ENCODE data around the gene GID8.
A peak's percentile ranks its signal among the peaks of the same experiment; 100 is the strongest.
"Not testable (repeated sequence)": the region's sequence is repeated elsewhere in the genome, so short reads cannot be mapped to it uniquely, and the experiment has no call there.

GID8 gene

DNA sequence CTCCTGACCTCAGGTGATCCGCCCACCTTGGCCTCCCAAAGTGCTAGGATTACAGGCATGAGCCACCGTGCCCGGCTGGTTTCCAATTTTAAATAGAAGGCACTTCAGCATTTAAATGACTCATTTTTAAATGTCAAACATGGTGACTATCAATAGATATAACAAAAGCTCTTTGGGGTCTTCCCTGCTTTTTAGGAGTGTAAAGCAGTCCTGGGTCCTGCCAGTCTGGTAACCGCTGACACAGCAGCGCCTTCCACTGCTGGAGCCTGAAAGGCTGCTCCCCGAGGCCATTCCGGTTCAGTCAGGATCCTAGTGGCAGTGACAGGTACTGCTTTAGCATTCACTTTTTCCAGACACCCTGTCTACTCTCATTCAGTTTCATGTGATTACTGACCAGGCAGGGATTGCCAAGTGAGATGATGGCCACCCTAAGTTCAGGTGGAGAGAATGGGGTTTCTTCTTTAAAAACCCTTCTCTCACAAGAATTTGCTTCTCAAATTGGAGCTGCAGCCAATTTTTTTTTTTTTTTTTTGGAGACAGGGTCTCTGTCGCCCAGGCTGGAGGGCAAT, 16.7 kb upstream of the GID8 start:
- peak; percentile 35 to 66 for DNase-seq (ENCODE audit: low read depth in 1 of 2, low spot score in 1 of 2)

DNA sequence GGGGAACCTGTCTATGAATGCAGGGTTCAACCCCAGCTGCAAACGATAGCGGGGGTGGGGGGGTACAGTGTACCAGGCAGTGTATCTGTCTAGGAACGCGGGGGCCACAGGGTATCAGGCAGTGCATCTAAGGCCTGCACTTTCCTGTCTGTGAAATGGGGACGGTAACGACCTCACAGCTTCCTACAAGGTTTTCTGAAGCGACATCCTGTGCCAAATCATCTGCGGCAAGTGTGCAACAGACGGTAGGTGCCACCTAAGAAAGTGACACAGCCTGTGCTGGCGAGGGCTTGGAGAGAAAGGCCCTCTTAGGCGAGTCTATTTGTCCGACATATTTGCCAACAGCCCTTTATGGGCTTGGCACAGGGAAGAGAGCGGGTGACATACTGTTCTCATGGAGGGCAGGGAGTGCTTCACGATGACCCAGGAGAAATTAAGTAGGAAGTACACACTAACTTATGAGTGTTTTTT, 15.5 kb upstream of the GID8 start:
- no peak for DNase-seq (ENCODE audit: low read depth in 1 of 2, low spot score in 1 of 2)

DNA sequence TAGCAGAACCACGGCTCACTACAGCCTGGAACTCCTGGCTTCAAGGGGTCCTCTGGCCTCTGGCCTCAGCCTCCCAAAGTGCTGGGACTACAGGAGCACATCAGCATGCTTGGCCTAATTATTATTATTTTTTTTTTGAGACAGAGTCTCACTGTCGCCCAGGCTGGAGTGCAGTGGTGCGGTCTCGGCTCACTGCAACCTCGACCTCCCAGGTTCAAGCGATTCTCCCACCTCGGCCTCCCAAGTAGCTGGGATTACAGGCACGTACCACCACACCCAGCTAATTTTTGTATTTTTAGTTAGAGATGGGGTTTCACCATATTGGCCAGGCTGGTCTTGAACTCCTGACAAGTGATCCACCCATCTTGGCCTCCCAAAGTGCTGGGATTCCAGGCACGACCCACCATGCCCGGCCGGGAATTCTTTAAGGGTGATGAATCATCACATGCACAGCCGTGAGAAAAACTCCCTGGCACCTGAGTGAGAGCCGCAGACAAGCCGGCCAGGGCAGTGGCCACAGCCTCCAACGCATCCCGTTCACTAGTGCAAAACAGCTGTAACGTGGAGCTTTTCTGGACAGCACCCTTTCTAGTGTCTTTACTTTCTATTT, 14.8 kb upstream of the GID8 start:
- DNase-seq (ENCODE audit: low read depth in 1 of 2, low spot score in 1 of 2): not testable (repeated sequence)

DNA sequence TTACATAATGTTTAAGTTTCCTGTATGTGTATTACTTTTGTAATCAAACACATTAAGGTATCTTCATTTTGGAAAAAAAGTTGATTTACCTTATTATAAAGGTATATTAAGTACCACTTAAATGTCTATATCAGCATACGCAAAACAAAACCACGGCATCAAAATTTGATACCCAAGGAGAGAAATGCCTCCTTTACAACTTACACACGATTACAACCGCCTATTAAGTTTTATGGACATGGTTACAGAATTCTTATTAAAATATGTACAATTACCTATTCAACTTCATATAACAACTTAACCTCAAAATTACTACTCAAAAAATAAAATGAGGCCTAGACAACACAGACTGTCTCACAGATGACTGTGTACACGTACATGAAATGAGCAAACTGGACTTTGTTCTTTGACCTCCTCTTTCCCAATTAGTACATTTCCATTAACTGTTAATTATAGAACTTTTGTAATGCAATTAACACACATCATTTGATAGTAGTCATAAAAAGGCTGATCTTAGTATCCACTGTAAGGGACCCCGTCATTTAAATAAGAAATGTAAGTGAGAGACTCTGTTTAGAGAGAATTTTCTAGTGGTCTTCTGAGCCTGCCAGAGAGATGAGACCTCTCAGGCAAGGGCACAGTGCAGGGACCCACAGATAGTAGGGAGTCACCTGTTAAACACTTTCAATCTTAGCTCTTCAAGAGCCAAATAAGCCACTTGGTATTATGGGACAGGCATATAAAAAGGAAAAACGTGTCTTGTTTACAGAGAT, 14.1 kb upstream of the GID8 start:
- no peak for DNase-seq (ENCODE audit: low read depth in 1 of 2, low spot score in 1 of 2)

DNA sequence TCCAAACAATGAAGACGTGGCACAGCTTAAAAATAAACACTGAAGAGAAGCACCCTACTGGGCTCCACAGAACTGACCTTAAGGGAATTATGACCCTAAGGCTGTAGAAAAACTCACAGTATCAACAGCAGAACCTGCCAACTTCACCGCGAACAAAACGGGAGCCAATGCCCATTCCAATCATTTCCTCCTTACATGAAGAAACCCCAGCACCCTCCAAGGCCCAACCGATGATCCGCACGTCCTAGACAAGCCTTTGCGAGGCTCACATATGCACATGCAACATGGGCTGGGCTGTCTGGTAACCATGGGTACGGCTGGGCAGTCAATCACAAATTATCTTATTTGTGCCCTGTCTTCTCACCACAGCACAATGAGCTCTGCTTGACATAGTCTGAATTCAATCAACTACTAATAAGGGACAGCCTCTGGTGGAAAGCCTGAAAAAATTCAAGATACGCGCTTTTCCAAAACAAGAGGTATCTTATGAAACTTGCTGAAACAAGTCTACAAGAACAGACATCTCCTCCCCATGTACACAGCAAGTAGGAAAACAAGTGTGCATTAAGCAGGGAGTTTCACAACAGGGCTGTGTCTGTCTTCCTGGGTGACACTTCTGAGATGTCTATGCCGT, 13.4 kb upstream of the GID8 start:
- DNase-seq (ENCODE audit: low read depth in 1 of 2, low spot score in 1 of 2): no peak

DNA sequence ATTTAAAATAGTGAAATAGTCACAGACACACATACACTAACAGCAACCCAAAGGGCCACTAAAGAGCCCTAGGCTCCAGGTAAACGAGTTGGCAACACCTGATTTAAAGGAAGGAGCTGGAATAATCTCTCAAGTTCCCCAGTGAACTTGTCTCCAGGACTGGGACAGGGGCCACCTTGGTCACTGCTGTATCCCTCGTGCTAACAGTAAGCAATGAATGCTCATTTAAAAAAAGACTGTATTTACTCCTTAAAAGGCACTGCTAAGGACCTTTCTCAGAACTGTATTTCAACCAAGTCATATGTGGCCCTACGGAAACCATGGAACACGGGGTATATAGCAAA, 12.9 kb upstream of the GID8 start:
- DNase-seq (ENCODE audit: low read depth in 1 of 2, low spot score in 1 of 2): no peak

DNA sequence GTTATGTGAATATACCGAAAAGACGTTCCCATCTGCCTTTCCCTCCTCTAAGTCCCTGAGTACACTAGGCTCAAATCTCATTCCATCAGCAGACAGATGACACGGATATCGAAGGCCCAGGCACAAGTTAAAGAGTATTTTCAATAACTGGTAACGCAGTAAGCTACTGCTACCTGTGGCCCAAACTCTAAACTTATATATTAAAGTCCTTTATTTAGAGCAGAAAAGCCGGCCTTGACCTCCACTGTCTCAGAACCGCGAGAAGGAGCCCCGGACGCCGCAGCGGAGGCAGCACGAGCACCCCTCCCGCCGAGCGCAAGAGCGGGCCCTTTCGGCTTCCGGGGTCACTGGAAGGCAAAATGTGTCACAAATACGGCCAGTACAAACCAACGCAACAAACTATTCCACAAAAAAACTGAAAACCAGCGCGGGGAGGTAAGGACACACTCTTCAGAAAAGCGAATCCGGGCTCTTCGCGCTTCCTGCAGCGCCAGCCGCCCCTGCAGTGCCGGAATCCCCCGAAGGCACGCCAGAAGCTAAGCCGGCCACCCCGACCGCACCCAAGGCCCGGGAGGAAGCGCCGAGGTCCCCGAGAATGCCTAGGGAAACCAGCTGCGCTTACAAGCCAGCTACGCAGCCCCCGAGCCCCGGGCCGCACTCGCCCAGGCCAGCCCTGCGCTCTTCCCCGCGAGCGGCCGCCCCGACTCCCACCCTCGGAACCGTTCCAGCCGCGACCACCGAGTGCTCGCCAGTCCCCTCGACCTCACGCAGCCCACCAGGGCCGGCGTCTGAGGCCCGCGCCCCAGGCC, 12.3 kb upstream of the GID8 start:
- no peak for DNase-seq (ENCODE audit: low read depth in 1 of 2, low spot score in 1 of 2)

DNA sequence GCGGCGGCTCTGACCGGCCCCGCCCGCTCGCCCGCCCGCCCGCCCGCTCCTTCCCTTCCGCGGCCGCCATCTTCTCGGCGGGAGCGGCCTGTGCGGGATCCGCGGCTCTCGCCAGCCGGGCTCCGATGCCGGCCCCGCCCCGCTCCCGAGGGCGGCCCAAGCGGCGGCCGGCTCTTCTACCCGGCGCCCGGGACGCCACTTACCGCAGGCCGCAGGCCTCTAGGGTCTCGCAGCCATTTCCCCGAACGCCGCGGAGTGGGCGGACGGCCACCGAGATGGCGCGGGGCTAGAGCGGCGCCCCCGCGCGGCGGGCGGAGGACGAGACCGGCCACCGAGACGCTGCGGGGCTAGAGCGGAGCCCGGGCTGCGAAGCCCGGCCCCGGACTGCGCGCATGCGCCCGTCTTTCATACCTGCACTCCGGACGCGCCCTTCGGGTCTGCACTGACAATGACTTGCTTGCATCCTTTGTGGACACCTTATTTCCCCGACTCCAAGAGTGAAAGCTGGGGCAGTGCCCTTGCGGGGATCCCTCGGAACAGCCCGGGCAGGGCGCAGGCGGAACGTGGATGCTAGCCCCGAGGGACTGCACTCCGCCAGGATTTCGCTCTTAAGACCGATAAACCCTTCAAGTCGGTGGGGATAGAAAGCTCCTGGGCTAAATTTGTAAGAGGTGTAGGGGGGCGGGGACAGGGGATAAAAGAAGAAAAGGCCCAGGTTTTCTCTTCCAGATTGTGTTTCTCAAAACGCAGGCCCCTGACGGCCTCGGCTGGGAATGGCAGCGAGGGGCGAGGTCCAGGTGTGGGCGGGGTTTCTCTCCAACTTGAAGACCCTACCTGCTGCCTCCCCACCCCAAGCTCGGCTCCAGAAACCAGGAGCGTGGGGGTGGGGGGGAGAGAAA, 11.5 kb upstream of the GID8 start, which contains the start of gene DIDO1:
TSS of gene DIDO1 (minus strand) at position 277 of the 899 bp plus-strand sequence.
- DNase-seq (ENCODE audit: low read depth in 1 of 2, low spot score in 1 of 2): peak; percentile 76 to 85

DNA sequence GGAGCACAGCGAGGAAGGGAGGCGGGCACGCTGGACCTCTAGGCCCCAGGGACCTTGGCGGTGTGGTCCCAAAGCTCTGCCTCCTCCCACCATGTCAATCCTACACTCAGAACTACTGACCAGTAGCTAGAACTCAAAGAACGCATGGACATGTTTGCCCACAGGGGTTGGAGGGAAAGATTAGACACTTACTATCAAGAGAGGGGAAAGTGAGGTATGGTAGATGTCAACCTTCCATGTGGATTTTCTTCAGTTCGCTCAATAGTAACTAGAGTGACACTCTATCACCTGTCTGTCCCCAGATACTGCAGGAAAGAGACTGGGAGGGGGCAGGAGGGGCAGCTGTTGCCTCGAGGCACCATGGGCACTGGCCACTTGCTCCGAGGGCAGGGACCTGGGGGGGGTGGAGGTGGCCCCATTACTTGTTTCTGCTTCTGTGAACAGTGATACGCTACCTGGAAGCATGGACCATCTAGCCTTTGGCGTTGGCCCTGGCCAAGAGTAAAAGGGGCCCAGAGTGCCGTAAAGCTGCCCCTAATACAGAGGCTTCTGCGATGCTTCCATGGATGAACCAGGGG, 10.7 kb upstream of the GID8 start:
- no peak for DNase-seq (ENCODE audit: low read depth in 1 of 2, low spot score in 1 of 2)

DNA sequence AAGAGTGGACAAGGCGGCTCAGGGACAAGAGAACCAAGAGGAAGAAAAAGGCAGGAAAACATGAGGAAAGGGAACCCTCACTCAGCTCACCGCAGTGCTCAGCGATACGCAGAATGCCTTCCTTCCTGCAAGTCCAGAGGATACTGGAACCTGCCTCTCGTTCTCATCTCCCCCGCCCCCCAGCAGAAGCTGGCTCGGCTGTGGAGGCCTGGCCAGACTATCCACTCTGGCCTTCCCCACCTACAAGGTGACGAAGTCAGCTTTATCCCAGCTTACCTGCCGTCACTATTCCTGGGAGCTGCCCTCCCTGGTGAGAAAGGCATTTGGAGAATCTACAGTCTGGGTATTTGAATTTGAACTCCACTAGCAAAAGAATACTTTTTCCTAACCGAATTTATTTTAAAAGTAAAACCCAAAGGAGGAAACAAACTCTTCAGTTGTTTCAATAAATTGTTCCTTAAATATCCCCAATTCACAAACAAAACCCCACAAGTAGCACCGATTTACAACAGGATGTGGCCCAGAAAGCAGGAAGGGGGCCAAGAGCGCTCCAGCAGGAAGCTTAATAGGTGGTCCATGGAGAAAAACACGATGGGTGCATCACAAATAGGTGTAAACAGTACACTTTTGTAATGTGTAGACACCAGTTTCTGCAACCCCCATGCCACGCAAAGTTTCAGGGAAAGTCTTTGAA, 9.6 kb upstream of the GID8 start:
- DNase-seq (ENCODE audit: low read depth in 1 of 2, low spot score in 1 of 2): no peak

DNA sequence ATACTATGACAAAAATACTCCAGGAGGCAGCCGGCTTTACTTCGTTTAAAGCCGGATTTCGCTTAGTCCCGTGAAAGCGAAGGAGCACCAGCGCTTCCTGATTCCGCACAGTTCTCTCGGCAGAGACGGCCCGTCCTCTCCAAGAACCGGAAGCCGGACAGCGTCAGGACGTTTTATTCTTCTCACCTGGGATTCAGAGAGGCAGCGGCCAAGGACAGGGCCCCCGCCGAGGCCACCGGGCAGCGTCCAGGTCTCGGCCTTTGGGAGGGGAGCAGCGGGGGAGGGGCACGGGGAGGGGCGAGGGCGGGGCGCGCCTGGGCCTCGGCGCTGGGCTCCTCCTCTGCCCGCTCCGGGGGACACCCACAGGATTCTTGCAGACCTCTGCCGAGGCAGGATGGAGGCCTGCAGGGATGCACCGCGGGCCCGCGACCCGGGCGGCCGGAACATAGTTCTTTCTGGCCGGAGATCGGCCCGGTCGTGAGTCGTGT, 8.9 kb upstream of the GID8 start:
- DNase-seq (ENCODE audit: low read depth in 1 of 2, low spot score in 1 of 2): no peak

DNA sequence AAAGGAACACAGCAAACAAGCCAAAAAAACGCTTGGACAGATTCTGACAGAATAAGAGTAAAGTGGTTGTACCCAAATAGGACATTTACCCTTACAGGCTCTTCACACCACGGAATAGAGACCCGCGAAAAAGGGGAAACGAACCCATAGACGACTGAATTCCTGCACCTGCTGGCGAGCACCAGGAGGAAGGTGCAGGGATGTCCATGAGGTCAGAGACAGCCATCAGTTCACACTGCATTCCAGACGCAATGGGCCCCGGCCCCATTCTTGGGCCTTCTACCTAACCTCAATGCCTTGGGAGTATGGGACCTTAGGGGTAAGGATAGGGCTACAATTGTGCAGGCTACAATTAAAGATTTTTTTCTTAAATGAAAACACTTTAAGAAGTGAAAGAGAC, 6.5 kb upstream of the GID8 start:
- DNase-seq (ENCODE audit: low read depth in 1 of 2, low spot score in 1 of 2): no peak

DNA sequence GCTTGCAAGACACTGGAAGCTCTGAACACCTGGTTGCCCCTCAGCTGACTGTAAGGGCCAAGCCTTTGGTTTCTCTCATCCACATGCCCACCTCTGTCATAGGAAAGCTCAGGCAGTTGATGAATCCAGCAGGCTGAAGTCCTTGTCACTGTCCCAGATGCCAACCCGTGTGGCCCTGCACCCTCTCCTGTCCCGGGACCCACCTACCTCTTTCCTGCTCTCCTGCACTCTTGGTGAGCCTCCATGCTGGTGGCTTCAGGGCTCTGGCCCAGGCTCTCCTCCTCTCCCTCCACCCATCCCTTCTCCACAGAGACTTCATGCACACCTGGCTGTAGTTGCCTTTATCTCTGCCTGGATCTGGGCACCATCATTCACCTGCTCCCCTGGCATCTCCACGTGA, 4.0 kb upstream of the GID8 start:
- DNase-seq (ENCODE audit: low read depth in 1 of 2, low spot score in 1 of 2): no peak

DNA sequence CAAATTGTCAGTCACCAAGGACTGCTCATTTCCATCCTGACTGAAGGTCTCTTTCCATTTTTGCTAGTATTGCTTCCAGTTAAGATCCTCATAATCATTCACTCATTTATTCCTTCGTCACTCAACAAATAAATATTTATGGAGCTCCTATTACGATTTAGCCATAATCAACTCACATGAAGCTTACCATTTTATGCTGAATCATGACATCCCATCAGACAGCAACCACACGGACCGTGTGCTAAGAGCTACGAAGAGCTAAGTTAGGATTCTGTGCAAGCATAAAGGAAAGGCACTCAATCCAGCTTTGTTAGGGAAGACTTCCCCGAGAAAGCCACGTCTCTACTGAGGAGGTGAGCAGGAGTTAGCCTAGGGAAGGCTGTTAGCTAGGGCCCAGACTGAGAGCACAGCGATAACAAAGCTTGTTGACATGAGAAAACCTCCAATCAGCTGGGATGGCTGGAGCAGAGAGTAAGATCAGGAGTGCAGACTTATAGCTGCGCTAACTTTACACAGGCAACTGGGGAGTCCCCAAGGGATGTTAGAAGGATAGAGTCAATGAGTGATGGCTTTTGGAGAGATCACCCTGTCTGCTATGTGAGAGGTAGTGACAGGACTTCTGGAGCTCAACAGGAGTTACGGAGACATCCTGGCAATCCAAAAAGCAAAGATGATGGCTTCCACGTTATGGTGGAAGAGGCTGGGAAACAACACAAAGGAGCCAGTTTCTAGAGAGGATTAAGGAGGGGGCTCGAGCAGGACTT, 2.6 kb upstream of the GID8 start:
- no peak for DNase-seq (ENCODE audit: low read depth in 1 of 2, low spot score in 1 of 2)

DNA sequence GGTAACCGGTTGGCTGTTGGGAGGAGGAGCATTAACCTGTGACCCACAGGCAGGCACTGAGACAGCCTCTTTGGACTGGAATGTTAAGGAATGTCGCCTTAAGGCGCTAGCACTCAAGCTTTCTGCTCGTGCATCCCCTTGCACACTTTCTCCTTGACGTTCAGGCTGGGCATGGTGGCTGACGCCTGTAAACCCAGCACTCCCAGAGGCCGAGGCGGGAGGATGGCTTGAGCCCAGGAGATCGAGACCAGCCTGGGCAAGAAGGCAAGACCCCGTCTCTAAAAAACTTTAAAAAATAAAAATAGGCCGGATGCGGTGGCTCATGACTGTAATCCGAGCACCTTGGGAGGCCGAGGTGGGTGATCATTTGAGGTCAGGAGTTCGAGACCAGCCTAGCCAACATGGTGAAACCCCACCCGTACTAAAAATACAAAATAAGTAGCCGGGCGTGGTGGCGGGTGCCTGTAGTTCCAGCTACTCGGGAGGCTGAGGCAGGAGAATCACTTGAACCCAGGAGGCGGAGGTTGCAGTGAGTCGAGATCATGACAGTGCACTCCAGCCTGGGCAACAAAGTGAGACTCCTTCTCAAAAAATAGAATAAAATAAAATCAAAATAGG, 1.9 kb upstream of the GID8 start:
- no peak for DNase-seq (ENCODE audit: low read depth in 1 of 2, low spot score in 1 of 2)

DNA sequence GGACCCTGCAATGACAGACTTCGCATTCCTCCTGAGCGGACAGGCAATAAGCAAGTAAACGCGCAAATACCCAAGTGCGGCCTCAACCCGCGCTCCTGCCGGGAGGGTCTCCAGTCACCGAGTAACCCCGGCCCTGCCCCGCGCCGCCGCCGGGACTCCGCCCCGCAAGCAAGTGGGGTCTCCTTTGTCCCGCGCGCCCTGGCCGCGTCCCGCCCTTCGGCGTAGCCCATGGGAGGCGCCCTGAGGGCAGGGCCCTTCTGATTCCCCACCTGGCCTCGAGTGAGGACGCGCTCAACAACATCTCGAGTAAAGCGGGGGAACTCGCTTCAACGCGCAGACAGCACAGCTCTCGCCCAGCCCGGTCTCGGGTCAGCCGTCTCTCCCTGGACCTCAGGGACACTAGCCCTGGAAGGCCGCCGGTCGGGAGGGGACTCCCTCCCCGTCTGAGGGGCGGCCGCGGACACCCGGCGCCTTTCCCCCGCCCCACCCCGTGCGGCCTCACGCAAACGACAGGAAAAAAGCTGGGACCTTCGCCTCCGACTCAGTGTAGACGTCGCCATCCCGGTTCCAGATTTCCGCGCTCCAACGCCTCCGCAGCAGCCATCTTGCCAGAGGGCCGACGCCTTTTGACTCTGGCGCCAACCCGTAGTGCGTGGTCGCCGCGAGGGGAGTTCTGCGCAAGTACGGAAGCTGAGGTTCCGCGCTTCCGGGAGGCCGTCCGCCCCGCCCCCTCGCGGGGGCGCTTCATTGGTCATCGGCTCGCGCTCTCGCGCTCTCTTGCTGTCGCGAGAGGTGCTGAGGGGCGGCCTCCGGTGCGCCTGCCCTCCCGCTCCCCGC, 461 bp upstream of the GID8 start:
- DNase-seq (ENCODE audit: low read depth in 1 of 2, low spot score in 1 of 2): peak; percentile 92 to 96

DNA sequence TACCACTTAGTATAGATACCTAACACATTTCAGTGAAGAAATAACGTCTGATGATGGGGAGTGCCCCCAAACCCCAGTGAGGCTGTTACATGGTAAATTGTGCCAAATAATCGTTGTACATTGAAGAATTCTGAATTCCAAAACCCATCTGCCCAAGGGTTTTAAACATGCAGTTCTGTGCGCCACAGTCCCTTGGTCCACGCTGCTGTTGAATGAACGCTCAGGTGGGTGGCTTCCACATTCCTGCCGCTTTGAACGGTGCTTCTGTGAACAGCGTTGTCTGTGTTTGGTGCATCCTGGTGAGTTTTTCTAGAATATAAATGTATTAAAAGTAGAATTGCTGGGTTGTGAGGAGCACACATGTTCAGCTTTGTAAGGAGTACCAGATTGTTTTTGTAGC, 2.9 kb downstream of the GID8 start:
- no peak for DNase-seq (ENCODE audit: low read depth in 1 of 2, low spot score in 1 of 2)

Data from activated CD4-positive, alpha-beta T cell treated with anti-CD3 and anti-CD28 coated beads, Interleukin-2, amount 50 U/mL, for 24 hours (primary cell).